Measurements from ENCODE around the gene TRIP12. TPM values are rescaled to one million over a fixed set of nuclear protein-coding genes. Genes with fewer than 3 reads are reported as not detected.
"Not testable (repeated sequence)": the region's sequence is repeated elsewhere in the genome, so short reads cannot be mapped to it uniquely, and the experiment has no call there.

The TRIP12 gene
- total and polyA plus RNA-seq, 2 donors (not counting 1 experiment from before 2014, with no cell fraction given), result 30.9 to 274 TPM

DNA sequence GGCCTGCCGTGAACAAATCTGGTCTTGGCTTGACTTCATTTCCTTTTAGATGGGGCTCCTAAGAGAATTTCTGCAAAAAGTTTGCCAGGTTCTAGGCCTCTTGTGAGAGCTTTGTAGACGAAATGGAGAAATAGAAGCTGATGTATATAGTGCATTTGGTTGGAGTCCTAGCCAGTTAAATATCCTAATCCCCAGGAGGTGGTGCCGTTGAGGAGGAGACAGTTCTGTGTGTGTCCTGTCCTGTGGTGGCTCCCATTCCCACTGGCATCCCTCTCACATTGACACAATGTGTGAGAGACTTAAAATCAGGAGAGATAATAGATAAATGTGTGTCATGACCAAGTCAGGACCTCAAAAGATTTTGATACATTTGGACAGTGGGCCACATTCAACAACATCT, 172.9 kb downstream of the TRIP12 start:
- no peak overlapping the region for H3K9ac ChIP-seq (ENCODE audit: low read length)
- H3K27me3 Mint-ChIP-seq, result no peaks in the 10 kb centered on the region
- no peaks in the 10 kb centered on the region for H3K27me3 ChIP-seq (replicated peaks in 1 of 4; ENCODE audit: control extremely low read depth in 1 of 4, control insufficient read depth in 3 of 4, insufficient read depth in 4 of 4, low read length in 3 of 4)
- H3K27ac ChIP-seq (ENCODE audit: low read length in 2 of 2), result no peak overlapping the region
- no peaks in the 10 kb centered on the region for H3K9me3 ChIP-seq (ENCODE audit: control extremely low read depth in 1 of 3, control insufficient read depth in 2 of 3, insufficient read depth in 1 of 3, low read length in 2 of 3)
- DNase-seq (no peak), ATAC-seq (ENCODE audit: low read depth) (no peak)
- no peaks in the 10 kb centered on the region for H4K20me1 ChIP-seq (ENCODE audit: control insufficient read depth, insufficient read depth, low read length, poor library complexity, severe bottlenecking)
- ChIA-PET CTCF (no interaction called here), POLR2A (no interaction called here)
- TF ChIP-seq, protein P1, sequence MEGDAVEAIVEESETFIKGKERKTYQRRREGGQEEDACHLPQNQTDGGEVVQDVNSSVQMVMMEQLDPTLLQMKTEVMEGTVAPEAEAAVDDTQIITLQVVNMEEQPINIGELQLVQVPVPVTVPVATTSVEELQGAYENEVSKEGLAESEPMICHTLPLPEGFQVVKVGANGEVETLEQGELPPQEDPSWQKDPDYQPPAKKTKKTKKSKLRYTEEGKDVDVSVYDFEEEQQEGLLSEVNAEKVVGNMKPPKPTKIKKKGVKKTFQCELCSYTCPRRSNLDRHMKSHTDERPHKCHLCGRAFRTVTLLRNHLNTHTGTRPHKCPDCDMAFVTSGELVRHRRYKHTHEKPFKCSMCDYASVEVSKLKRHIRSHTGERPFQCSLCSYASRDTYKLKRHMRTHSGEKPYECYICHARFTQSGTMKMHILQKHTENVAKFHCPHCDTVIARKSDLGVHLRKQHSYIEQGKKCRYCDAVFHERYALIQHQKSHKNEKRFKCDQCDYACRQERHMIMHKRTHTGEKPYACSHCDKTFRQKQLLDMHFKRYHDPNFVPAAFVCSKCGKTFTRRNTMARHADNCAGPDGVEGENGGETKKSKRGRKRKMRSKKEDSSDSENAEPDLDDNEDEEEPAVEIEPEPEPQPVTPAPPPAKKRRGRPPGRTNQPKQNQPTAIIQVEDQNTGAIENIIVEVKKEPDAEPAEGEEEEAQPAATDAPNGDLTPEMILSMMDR (IDR thresholded peaks at IDR 0.05), result no peak
- no peak for TF ChIP-seq EZH2 (IDR thresholded peaks at IDR 0.05; ENCODE audit: borderline replicate concordance, insufficient read depth, low read depth, low read length, poor library complexity, severe bottlenecking)
- peaks cover 3% of the 10 kb centered on the region for H3K4me1 Mint-ChIP-seq
- intact Hi-C loops (cut with micrococcal nuclease), result no loop called here
- no peaks in the 10 kb centered on the region for H3K9me3 Mint-ChIP-seq (ENCODE audit: insufficient read depth)
- H3K27ac Mint-ChIP-seq, result no peak overlapping the region
- no peak overlapping the region for H2AFZ ChIP-seq (ENCODE audit: insufficient read depth, low read depth, low read length, poor library complexity, severe bottlenecking)
- H3K4me1 ChIP-seq (ENCODE audit: control insufficient read depth in 2 of 2, insufficient read depth in 2 of 2, low read length in 2 of 2), result peaks cover 0 to 4% of the 10 kb centered on the region in 2 donors
- H3K79me2 ChIP-seq (ENCODE audit: control insufficient read depth, insufficient read depth, low read length), result no peaks in the 10 kb centered on the region
- H3K4me2 ChIP-seq (replicated peaks; ENCODE audit: low read depth, low read length, poor library complexity, severe bottlenecking), result no peak overlapping the region
- 100% methylated on average over 1 of the region's 3 CpGs for WGBS (ENCODE audit: insufficient coverage)
- no peaks in the 10 kb centered on the region for H3K36me3 ChIP-seq (replicated peaks in 1 of 2; ENCODE audit: control extremely low read depth in 1 of 2, control insufficient read depth in 1 of 2, extremely low read depth in 1 of 2, insufficient read depth in 2 of 2, low read length in 1 of 2)
- H3K4me3 ChIP-seq (ENCODE audit: control extremely low read depth in 1 of 5, extremely low read depth in 1 of 5, insufficient read depth in 1 of 5, low read depth in 2 of 5, low read length in 4 of 5), result no peak overlapping the region
- no peak overlapping the region for H3K4me3 Mint-ChIP-seq

DNA sequence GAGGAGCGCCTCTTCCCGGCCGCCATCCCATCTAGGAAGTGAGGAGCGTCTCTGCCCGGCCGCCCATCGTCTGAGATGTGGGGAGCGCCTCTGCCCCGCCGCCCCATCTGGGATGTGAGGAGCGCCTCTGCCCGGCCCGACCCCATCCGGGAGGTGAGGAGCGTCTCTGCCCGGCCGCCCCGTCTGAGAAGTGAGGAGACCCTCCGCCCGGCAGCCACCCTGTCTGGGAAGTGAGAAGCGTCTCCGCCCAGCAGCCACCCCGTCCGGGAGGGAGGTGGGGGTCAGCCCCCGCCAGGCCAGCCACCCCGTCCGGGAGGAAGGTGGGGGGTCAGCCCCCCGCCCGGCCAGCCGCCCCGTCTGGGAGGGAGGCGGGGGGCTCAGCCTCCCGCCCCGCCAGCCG, 179.1 kb downstream of the TRIP12 start:
- H3K27ac Mint-ChIP-seq, result not testable (repeated sequence)

More for the DNA sequence above, 179.1 kb downstream of the TRIP12 start:
- H3K4me1 ChIP-seq (ENCODE audit: control insufficient read depth in 2 of 2, insufficient read depth in 2 of 2, low read length in 2 of 2); H3K4me2 ChIP-seq (replicated peaks; ENCODE audit: low read depth, low read length, poor library complexity, severe bottlenecking); H3K9me3 Mint-ChIP-seq (ENCODE audit: insufficient read depth); H3K4me1 Mint-ChIP-seq; H2AFZ ChIP-seq (ENCODE audit: insufficient read depth, low read depth, low read length, poor library complexity, severe bottlenecking); H3K9ac ChIP-seq (ENCODE audit: low read length); H3K36me3 ChIP-seq (replicated peaks in 1 of 2; ENCODE audit: control extremely low read depth in 1 of 2, control insufficient read depth in 1 of 2, extremely low read depth in 1 of 2, insufficient read depth in 2 of 2, low read length in 1 of 2); H4K20me1 ChIP-seq (ENCODE audit: control insufficient read depth, insufficient read depth, low read length, poor library complexity, severe bottlenecking); ATAC-seq (ENCODE audit: low read depth); H3K4me3 Mint-ChIP-seq; H3K27me3 Mint-ChIP-seq; intact Hi-C loops (cut with micrococcal nuclease); H3K27me3 ChIP-seq (replicated peaks in 1 of 4; ENCODE audit: control extremely low read depth in 1 of 4, control insufficient read depth in 3 of 4, insufficient read depth in 4 of 4, low read length in 3 of 4); POLR2A ChIA-PET; DNase-seq; CTCF ChIA-PET; H3K79me2 ChIP-seq (ENCODE audit: control insufficient read depth, insufficient read depth, low read length); H3K4me3 ChIP-seq (ENCODE audit: control extremely low read depth in 1 of 5, extremely low read depth in 1 of 5, insufficient read depth in 1 of 5, low read depth in 2 of 5, low read length in 4 of 5); H3K27ac ChIP-seq (ENCODE audit: low read length in 2 of 2): not testable (repeated sequence)
- peaks cover 0 to 14% (median 8%) of the 10 kb centered on the region in 3 donors for H3K9me3 ChIP-seq (ENCODE audit: control extremely low read depth in 1 of 3, control insufficient read depth in 2 of 3, insufficient read depth in 1 of 3, low read length in 2 of 3)
- WGBS (ENCODE audit: insufficient coverage), result 99% methylated on average over 13 of the region's 35 CpGs
